ENCODE results near the gene NPM1.

The NPM1 gene

GRCh38 chr5:171419688-171420430 lies 32.2 kb downstream of the NPM1 start (continued):
- TF ChIP-seq ZNF76 (tag by site-specific recombination; IDR thresholded peaks at IDR 0.05; ENCODE audit: borderline replicate concordance, low read depth) (no peak), ZNF677 (tag by site-specific recombination; IDR thresholded peaks at IDR 0.05) (no peak), ZFHX2 (tag by site-specific recombination; conservative IDR thresholded peaks at IDR 0.05) (0 out of 2 replicates have a peak, but pooled peaks have one; percentile 14), SCRT1 (tag by site-specific recombination; IDR thresholded peaks at IDR 0.05; ENCODE audit: borderline replicate concordance) (no peak)

DNA sequence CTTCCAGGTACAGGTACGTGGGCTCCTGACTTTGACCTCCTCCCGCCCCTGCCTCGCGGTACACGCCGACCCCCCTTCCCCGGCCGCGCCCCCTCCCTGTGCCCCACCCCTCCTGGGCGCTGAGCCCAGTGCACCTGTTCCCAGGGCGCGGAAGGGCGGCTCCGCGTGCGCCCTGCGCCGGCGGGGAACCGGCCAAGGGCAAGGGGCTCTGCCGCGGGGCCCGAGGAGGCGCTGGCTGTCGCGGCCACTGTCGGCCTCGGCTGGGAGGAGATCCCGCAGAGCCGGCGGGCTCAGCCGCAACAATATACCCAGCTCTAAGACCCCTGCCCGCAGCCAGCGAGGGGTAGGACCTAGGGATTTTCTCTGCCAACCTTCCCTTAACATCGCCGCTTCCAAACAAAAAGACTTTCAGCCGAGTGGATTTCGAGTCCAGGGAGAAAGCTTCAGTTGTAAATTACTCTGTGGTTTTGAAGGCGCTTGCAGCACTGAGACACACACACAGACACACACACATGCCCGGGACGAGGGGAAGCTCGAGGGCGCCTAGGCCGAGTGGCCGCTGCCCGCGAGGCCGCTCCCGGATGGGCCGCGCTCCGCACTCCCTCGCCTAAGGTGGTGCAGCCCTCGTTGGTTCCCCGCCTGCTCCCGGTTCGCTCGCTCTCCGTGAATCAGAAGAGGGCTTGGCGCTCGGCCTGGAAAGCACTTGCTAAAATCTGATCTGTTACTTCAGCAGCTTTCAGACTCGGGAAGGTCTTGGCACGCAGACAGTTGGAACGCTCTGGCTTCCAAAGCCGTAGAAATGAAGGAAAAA lies 33.0 kb downstream of the NPM1 start:
- CTCF ChIA-PET, result interaction anchor here (0.6 to 1.1 kb wide), 4 partner anchors 8 to 611 kb away, joined by 3 read pairs; no protein-coding TSS in a partner anchor
- Histone ChIP-seq H3K27ac (ENCODE audit: extremely low read depth, low read depth, low read length) (no peak overlapping the region), H3K36me3 (ENCODE audit: control insufficient read depth in 2 of 2, insufficient read depth in 1 of 2, low read length in 2 of 2) (no peaks in the 10 kb centered on the region), H3K4me1 (ENCODE audit: control insufficient read depth, insufficient read depth, low read length) (peaks cover 2% of the 10 kb centered on the region; the same call in 1 of the 2 replicates), H3K9me3 (ENCODE audit: control insufficient read depth, insufficient read depth, low read depth, low read length) (no peaks in the 10 kb centered on the region), H3K4me3 (ENCODE audit: low read depth, low read length) (peak overlapping the region; percentile 32; the same call in 1 of the 2 replicates)
- no peak for TF ChIP-seq ZIC2 (tag by site-specific recombination; IDR thresholded peaks at IDR 0.05)
- peak; percentile 45; the same call in 1 of the 2 replicates for TF ChIP-seq ZNF341 (tag by site-specific recombination; IDR thresholded peaks at IDR 0.05; ENCODE audit: low read depth)
- POLR2A ChIA-PET, result no interaction called here

DNA sequence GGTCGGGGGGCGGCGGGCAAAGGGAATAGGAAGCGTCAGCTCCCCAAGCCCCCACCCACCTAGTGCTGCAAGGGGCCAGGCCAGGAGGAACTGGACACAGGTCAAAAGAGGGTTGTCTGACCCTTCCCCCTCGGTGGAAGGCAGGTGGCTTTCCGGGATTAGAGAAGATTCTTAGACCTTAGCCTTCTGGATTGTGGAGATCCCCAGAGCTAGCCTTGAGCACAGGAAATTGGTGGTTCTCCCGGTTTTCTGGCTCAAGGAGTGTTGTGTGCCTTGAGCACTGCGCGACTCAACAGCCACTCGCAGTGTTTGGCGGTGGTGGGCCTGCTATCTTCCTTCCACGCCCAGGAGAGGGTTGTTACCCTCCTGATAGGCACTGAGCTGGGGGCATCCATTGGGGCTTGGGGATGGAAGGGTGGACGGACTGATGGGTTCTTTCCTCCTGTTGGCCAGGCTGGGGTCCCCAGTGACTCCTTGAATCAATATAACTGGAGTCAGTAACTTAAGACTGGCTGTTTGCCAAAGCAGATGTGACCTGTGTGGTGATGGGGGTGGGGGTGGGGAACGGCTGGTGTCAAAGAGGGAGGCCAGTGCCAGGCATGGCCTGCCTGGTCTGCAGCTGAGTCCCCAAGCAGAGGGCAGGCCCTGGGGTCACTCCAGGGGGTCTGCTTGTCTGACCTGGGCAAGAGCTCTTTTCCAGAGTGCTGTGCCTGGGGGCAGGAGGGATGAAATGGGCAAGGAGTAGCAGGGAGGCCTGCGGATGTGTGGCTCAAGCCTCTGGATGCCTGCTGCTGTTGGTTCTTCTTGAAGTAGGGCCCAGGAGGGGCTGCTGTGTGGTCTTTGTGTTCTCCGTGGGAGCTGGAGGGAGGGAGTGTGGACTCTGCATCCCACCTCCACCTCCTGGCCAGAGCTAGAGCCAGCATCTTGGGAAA lies 33.9 kb downstream of the NPM1 start:
- Histone ChIP-seq H3K9me3 (ENCODE audit: control insufficient read depth, insufficient read depth, low read depth, low read length) (no peaks in the 10 kb centered on the region), H3K27ac (ENCODE audit: extremely low read depth, low read depth, low read length) (no peak overlapping the region), H3K4me1 (ENCODE audit: control insufficient read depth, insufficient read depth, low read length) (peaks cover 2% of the 10 kb centered on the region; the same call in 1 of the 2 replicates), H3K36me3 (ENCODE audit: control insufficient read depth in 2 of 2, insufficient read depth in 1 of 2, low read length in 2 of 2) (no peaks in the 10 kb centered on the region), H3K4me3 (ENCODE audit: low read depth, low read length) (no peak overlapping the region)
- ChIA-PET POLR2A (no interaction called here), CTCF (interaction anchor here (0.6 to 1.0 kb wide), 4 partner anchors 7 to 487 kb away, joined by 3 read pairs; no protein-coding TSS in a partner anchor)
- peak; percentile 45 for TF ChIP-seq ZIC2 (tag by site-specific recombination; IDR thresholded peaks at IDR 0.05)
- TF ChIP-seq GLI2 (tag by site-specific recombination; IDR thresholded peaks at IDR 0.05; ENCODE audit: borderline replicate concordance, low read depth), result no peak
- 0 out of 2 replicates have a peak, but pooled peaks have one; percentile 1 for TF ChIP-seq ZNF341 (tag by site-specific recombination; IDR thresholded peaks at IDR 0.05; ENCODE audit: low read depth)
- TF ChIP-seq TCF7L2 (IDR thresholded peaks at IDR 0.05; ENCODE audit: borderline replicate concordance, low read depth, low read length), result no peak
- TF ChIP-seq SCRT2 (tag by site-specific recombination; IDR thresholded peaks at IDR 0.05), result no peak
- TF ChIP-seq ZNF416 (tag by site-specific recombination; IDR thresholded peaks at IDR 0.05), result no peak
- no peak for TF ChIP-seq ZNF513 (tag by site-specific recombination; IDR thresholded peaks at IDR 0.05)
- TF ChIP-seq ZNF324 (tag by site-specific recombination; IDR thresholded peaks at IDR 0.05), result no peak
- peak; percentile 24; the same call in 1 of the 2 replicates for TF ChIP-seq ZBTB6 (tag by site-specific recombination; IDR thresholded peaks at IDR 0.05)
- TF ChIP-seq ZBTB20 (tag by site-specific recombination; IDR thresholded peaks at IDR 0.05), result no peak
- TF ChIP-seq ZNF132 (tag by site-specific recombination; IDR thresholded peaks at IDR 0.05; ENCODE audit: borderline replicate concordance), result no peak
- no peak for TF ChIP-seq ZFP41 (tag by site-specific recombination; IDR thresholded peaks at IDR 0.05; ENCODE audit: borderline replicate concordance)
- no peak for TF ChIP-seq ZNF561 (tag by site-specific recombination; IDR thresholded peaks at IDR 0.05; ENCODE audit: borderline replicate concordance)
- TF ChIP-seq ZBTB11 (tag by site-specific recombination; conservative IDR thresholded peaks at IDR 0.05; ENCODE audit: low read depth), result no peak
- no peak for TF ChIP-seq RBAK (tag by site-specific recombination; IDR thresholded peaks at IDR 0.05)
- no peak for TF ChIP-seq ZNF354C (tag by site-specific recombination; IDR thresholded peaks at IDR 0.05; ENCODE audit: borderline replicate concordance, low read depth)
- TF ChIP-seq, protein P1, sequence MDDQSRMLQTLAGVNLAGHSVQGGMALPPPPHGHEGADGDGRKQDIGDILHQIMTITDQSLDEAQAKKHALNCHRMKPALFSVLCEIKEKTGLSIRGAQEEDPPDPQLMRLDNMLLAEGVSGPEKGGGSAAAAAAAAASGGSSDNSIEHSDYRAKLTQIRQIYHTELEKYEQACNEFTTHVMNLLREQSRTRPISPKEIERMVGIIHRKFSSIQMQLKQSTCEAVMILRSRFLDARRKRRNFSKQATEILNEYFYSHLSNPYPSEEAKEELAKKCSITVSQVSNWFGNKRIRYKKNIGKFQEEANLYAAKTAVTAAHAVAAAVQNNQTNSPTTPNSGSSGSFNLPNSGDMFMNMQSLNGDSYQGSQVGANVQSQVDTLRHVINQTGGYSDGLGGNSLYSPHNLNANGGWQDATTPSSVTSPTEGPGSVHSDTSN (CRISPR knock-in tag; IDR thresholded peaks at IDR 0.05), result no peak
